GM18867 (cell line): ENCODE results near the gene POTEB3.
"Not testable (repeated sequence)": the region's sequence is repeated elsewhere in the genome, so short reads cannot be mapped to it uniquely, and the experiment has no call there.

Source experiments
- ATAC-seq: cut with Tn5 transposase; IDR thresholded peaks from one replicate; pipeline ENCODE4 v1.9.1; 2021; ENCODE audit warnings: mild to moderate bottlenecking, moderate library complexity; ENCODE audit not compliant: unreplicated experiment

The POTEB3 gene

GRCh38 chr15:21440399-21440798 lies at the start of gene POTEB3:
Gene POTEB3, minus strand, starts transcription at chr15:21440499. Its CDS starts 488 bp downstream, at chr15:21440011.
- ATAC-seq = not testable (repeated sequence)

- ATAC-seq = not testable (repeated sequence)
Measured at GRCh38 chr15:21453683-21454082, 13.4 kb upstream of the POTEB3 start.

- ATAC-seq = not testable (repeated sequence)
Measured at GRCh38 chr15:21451920-21452563, 11.7 kb upstream of the POTEB3 start.

- ATAC-seq = not testable (repeated sequence)
Measured at GRCh38 chr15:21451487-21451886, 11.2 kb upstream of the POTEB3 start.

GRCh38 chr15:21407366-21407765 lies 32.9 kb downstream of the POTEB3 start:
- ATAC-seq = not testable (repeated sequence)

- ATAC-seq = not testable (repeated sequence)
Measured at GRCh38 chr15:21401531-21401930, 38.8 kb downstream of the POTEB3 start.

- ATAC-seq = not testable (repeated sequence)
Measured at GRCh38 chr15:21399111-21399510, 41.2 kb downstream of the POTEB3 start.

- not testable (repeated sequence) for ATAC-seq
Measured at GRCh38 chr15:21398511-21398910, 41.8 kb downstream of the POTEB3 start.

- ATAC-seq = not testable (repeated sequence)
Measured at GRCh38 chr15:21397656-21398055, 42.6 kb downstream of the POTEB3 start.

GRCh38 chr15:21397186-21397585 lies 43.1 kb downstream of the POTEB3 start:
- not testable (repeated sequence) for ATAC-seq

- ATAC-seq = not testable (repeated sequence)
Measured at GRCh38 chr15:21385961-21386360, 54.3 kb downstream of the POTEB3 start.

GRCh38 chr15:21383866-21384485 lies 56.3 kb downstream of the POTEB3 start:
- ATAC-seq = not testable (repeated sequence)

- ATAC-seq = not testable (repeated sequence)
Measured at GRCh38 chr15:21373682-21374081, 66.6 kb downstream of the POTEB3 start.

GRCh38 chr15:21369177-21369576 lies 71.1 kb downstream of the POTEB3 start:
- ATAC-seq = not testable (repeated sequence)

- ATAC-seq = not testable (repeated sequence)
Measured at GRCh38 chr15:21368625-21369024, 71.7 kb downstream of the POTEB3 start.
